GM12873 (cell line): Measurements from ENCODE around the gene LRRC74A.

Experiments used
- TF ChIP-seq, protein P1 (sequence below): IDR thresholded peaks from 2 replicates; pipeline ENCODE4 v1.5.1; 2012; ENCODE audit warnings: low read depth, mild to moderate bottlenecking, moderate library complexity, low read length, control low read depth; ENCODE audit not compliant: insufficient read depth; ENCODE audit errors: missing control alignments

LRRC74A gene

GRCh38 chr14:76786601-76787000 lies 39.6 kb upstream of the LRRC74A start:
- TF ChIP-seq, protein P1, sequence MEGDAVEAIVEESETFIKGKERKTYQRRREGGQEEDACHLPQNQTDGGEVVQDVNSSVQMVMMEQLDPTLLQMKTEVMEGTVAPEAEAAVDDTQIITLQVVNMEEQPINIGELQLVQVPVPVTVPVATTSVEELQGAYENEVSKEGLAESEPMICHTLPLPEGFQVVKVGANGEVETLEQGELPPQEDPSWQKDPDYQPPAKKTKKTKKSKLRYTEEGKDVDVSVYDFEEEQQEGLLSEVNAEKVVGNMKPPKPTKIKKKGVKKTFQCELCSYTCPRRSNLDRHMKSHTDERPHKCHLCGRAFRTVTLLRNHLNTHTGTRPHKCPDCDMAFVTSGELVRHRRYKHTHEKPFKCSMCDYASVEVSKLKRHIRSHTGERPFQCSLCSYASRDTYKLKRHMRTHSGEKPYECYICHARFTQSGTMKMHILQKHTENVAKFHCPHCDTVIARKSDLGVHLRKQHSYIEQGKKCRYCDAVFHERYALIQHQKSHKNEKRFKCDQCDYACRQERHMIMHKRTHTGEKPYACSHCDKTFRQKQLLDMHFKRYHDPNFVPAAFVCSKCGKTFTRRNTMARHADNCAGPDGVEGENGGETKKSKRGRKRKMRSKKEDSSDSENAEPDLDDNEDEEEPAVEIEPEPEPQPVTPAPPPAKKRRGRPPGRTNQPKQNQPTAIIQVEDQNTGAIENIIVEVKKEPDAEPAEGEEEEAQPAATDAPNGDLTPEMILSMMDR: no peak

- TF ChIP-seq, protein P1: no peak
Observed at GRCh38 chr14:76792422-76792821, 33.8 kb upstream of the LRRC74A start.

DNA sequence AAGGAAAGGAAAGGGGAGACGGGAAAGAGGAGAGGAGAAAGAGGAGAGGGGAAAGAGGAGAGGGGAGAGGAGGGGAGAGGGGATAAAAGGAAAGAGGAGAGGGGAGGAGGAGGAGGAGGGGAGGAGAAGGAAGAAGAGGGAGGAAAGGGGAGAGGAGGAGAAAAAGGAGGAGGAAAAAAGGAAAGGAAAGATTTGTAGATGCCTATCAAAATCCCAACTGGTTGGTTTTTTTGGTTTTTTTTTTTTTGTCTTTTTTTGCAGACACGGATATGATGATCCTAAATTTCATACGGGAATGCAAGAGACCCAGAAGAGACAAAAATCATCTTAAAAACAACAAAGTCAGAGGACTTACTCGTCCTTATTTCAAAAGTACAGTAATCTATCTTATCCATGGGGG lies 32.9 kb upstream of the LRRC74A start:
- TF ChIP-seq, protein P1: no peak

GRCh38 chr14:76793956-76794355 lies 32.3 kb upstream of the LRRC74A start:
- TF ChIP-seq, protein P1: no peak

DNA sequence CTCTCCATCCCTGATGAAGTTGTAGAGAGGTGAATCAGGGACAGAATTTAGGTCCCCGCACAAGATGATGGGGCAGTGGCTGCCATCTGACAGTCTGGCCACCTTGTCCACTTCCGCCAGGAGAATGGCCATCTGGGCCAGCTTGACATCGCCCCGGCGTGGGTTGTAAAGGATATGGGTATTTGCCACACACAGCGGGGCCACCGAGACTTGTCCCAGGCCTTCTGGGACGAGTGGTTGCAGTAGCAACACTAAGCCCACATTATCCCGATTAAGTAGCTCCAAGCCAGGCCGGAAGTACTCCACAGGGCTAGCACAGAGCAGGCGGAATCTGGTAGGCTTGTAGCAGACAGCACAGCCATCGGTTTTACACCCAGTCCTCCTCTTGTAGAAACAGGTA lies 19.8 kb upstream of the LRRC74A start:
- TF ChIP-seq, protein P1: no peak

DNA sequence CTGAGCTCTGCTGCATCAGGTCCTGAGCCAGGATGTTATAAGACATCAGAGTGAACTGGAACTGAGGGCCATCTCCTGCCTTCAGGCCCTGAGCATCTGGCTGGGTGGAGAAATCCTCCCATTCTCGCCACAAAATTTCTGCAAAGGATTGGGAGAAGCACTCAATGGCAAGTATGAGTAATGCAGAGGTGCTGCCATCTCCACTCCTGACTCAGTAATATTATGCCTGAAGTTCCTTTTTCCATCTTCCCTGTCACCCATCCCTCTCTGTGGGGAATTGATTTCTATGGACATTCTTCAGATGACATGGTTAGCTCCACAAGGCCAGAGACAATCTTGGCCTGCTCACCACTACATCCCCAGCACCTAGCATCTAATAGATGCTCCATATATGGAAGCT lies 18.2 kb upstream of the LRRC74A start:
- TF ChIP-seq, protein P1: no peak

DNA sequence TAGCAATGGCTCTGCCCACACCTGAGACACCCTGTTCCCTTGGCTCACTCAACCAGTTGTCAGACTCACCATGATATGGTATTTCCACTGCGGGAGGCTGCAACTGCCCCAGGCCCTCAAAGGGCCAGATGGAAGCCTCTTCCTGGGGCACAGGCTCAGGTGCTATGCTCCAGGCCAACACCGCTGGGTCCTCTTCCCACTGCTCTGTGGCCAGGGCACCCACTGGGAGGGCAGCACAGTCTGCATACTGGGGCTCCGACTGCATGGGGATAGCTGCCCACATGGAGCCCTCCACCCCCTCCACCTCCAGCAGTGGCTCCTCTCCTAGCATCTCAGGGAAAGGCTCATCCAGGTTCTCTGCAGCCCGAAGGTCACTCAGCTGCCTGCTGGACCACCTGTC lies 17.2 kb upstream of the LRRC74A start:
- TF ChIP-seq, protein P1: no peak

- TF ChIP-seq, protein P1: no peak
Observed at GRCh38 chr14:76810525-76810924, 15.7 kb upstream of the LRRC74A start.
